ENCODE results near the gene DDX39B.
"Not testable (repeated sequence)": the region's sequence is repeated elsewhere in the genome, so short reads cannot be mapped to it uniquely, and the experiment has no call there.

The DDX39B gene

DNA sequence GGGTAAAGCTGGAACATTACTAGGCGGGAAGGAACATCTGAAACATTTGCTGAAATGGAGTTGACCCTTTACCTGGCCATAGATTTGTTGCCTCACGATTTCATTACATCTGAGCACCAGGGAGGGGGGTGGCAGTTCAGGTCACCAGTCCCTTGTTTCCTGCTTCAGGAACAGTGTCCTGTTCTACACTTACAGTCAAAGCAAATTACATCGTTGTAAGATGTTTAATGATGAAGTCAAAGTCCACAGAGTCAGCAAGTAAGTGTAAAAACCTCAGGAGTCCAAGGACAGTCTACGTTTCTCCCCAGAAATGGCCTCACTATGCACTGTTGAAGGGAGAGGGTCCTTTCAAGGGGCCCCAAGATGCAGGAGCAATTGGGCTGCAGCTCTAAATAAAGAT, 52.7 kb downstream of the DDX39B start:
- Histone ChIP-seq H3K36me3 (no peaks in the 10 kb centered on the region), H3K27ac (no peak overlapping the region), H3K9me3 (ENCODE audit: severe bottlenecking) (no peaks in the 10 kb centered on the region), H3K4me3 (ENCODE audit: low read depth, low read length) (no peak overlapping the region), H3K27me3 (ENCODE audit: insufficient read depth, low read depth, severe bottlenecking) (peaks cover under 1% of the 10 kb centered on the region)
- TF ChIP-seq, protein P1, sequence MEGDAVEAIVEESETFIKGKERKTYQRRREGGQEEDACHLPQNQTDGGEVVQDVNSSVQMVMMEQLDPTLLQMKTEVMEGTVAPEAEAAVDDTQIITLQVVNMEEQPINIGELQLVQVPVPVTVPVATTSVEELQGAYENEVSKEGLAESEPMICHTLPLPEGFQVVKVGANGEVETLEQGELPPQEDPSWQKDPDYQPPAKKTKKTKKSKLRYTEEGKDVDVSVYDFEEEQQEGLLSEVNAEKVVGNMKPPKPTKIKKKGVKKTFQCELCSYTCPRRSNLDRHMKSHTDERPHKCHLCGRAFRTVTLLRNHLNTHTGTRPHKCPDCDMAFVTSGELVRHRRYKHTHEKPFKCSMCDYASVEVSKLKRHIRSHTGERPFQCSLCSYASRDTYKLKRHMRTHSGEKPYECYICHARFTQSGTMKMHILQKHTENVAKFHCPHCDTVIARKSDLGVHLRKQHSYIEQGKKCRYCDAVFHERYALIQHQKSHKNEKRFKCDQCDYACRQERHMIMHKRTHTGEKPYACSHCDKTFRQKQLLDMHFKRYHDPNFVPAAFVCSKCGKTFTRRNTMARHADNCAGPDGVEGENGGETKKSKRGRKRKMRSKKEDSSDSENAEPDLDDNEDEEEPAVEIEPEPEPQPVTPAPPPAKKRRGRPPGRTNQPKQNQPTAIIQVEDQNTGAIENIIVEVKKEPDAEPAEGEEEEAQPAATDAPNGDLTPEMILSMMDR (IDR thresholded peaks at IDR 0.05; ENCODE audit: low read depth, low read length), result no peak
- DNase-seq, result peak; percentile 4

DNA sequence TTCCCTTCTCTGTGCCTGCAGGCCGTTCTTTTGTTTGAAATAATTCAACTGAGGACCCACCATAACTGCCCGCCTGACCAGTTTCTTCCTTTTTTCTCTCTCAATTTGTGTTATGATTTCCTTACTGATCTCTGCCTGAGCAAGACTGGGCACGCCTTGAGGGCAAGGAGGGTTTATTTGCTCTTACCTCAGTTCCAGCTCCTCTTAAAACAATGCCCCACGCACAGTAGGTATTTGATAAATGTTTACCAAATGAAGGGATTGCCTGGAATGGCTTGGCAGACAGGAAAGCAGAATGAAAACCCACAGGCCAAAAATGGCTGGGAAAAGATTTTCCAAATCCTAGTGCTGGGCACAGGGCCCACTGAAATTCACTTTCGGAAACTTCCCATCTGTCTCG, 54.1 kb downstream of the DDX39B start:
- not testable (repeated sequence) for H3K4me3 ChIP-seq (ENCODE audit: low read depth, low read length); H3K27me3 ChIP-seq (ENCODE audit: insufficient read depth, low read depth, severe bottlenecking); H3K9me3 ChIP-seq (ENCODE audit: severe bottlenecking); H3K36me3 ChIP-seq
- H3K27ac ChIP-seq, result peak overlapping the region; percentile 24; the same call in 1 of the 2 replicates
- DNase-seq, result peak; percentile 3

DNA sequence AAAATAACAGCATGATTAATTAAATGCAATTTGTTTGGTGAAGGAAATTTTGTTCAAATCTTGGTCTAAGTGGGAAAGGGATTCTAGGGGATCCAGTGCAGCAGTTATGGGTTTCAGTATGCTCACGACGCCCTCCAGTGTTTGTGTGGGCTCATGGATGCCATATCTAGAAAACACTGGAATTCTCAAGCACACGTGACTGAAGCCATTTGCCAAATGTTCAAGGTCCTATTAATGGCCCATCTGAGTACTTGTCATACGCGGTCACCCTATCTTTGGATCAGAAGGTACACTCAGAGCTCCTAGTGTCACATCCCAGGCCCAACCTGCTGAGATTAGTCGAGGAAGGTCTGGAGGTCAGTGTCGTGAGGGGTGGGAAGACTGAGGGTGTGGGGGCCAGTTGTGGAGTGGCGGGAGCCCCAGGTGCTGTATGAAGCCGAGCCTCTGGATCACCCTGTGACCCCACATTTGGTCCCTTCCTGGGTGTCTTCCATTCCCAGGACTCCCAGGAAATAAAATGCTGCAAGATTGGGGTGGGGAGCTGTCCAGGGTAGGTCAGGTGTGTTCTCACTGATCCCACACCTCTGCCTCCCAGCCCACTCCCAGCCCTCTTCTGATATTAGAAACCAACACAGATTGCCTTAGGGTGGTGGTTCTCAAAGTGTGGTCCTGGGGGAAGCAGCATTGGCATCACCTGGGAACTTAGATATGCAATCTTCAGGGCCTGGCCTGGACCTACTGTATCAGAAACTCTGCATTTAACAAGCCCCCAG, 55.6 kb downstream of the DDX39B start:
- DNase-seq, result peak; percentile 2
- H3K27ac ChIP-seq; H3K27me3 ChIP-seq (ENCODE audit: insufficient read depth, low read depth, severe bottlenecking): not testable (repeated sequence)

DNA sequence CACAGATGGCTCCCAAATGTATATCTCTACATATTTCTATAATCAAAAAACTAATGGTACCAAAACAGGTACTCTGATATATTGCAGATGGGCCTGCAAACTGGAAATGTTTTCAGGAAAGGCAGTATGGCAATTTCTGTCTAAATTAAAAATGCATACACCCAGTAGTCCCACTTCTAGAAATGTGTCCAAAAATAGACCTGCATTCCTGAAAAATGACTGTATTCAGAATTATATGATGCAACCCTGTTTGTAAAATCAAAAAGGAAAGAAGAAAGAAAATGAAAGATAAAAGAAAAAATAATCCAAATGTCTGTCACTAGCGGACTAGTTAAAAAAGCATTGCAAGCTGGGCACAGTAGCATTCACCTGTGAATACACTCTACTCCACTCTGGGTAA, 56.7 kb downstream of the DDX39B start:
- no peaks in the 10 kb centered on the region for H3K9me3 ChIP-seq (ENCODE audit: severe bottlenecking)
- H3K4me3 ChIP-seq (ENCODE audit: low read depth, low read length), result no peak overlapping the region
- H3K27ac ChIP-seq, result no peak overlapping the region
- no peak for DNase-seq
- TF ChIP-seq, protein P1 (IDR thresholded peaks at IDR 0.05; ENCODE audit: low read depth, low read length), result no peak
- no peaks in the 10 kb centered on the region for H3K36me3 ChIP-seq
- no peaks in the 10 kb centered on the region for H3K27me3 ChIP-seq (ENCODE audit: insufficient read depth, low read depth, severe bottlenecking)

More for the DNA sequence above, 55.6 kb downstream of the DDX39B start:
- H3K4me3 ChIP-seq (ENCODE audit: low read depth, low read length); H3K9me3 ChIP-seq (ENCODE audit: severe bottlenecking); H3K36me3 ChIP-seq: not testable (repeated sequence)

DNA sequence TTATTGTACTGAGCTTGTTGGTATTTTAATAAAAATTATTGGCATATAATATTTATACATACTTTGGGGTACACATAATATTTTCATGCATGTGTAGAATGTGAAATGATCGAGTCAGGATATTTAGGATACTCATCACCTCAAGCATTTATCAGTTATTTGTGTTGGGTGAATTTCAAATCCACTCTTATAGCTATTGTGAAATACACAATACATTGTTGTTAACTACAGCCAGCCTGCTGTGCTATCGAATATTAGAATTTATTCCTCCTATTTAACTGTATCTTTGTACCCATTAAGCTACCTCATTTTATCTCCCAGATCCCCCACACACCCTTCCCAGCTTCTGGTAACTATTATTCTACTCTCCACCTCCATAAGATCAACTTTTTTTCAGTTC, 58.4 kb downstream of the DDX39B start:
- H3K27me3 ChIP-seq (ENCODE audit: insufficient read depth, low read depth, severe bottlenecking), result no peaks in the 10 kb centered on the region
- TF ChIP-seq, protein P1 (IDR thresholded peaks at IDR 0.05; ENCODE audit: low read depth, low read length), result no peak
- no peak overlapping the region for H3K4me3 ChIP-seq (ENCODE audit: low read depth, low read length)
- no peak for DNase-seq
- H3K27ac ChIP-seq, result no peak overlapping the region
- no peaks in the 10 kb centered on the region for H3K9me3 ChIP-seq (ENCODE audit: severe bottlenecking)
- no peaks in the 10 kb centered on the region for H3K36me3 ChIP-seq

DNA sequence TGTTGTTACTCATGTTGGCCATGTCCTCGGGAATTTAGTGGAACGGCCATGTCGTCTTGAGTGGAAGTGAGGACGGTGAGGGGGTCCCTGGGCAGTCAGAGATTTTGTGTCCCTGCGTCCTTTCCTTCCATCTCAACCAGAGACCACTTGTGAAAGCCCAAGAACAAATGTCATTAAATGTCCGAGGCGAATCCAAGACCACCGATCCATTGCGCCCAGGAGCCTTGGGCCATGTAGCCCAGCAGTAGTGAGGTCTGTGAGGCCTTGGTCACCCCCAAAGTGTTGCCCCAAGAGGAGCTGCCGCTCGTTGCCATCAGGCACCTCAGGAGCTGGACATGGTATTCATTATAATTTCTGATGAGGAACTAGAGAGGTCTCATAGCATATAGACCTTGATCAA, 61.2 kb downstream of the DDX39B start:
- no peaks in the 10 kb centered on the region for H3K27me3 ChIP-seq (ENCODE audit: insufficient read depth, low read depth, severe bottlenecking)
- no peaks in the 10 kb centered on the region for H3K36me3 ChIP-seq
- no peak overlapping the region for H3K4me3 ChIP-seq (ENCODE audit: low read depth, low read length)
- H3K9me3 ChIP-seq (ENCODE audit: severe bottlenecking), result no peaks in the 10 kb centered on the region
- no peak for DNase-seq
- no peak overlapping the region for H3K27ac ChIP-seq
- TF ChIP-seq, protein P1 (IDR thresholded peaks at IDR 0.05; ENCODE audit: low read depth, low read length), result no peak

All from WERI-Rb-1 (cell line).